ENCODE data around the gene SPDYA.

GRCh38 chr2:28768422-28768821 is 42.2 kb upstream of the SPDYA start:
- TF ChIP-seq CTCF (IDR thresholded peaks at IDR 0.05; ENCODE audit: insufficient read depth, low read depth, low read length) (no peak), EZH2 (IDR thresholded peaks at IDR 0.05; ENCODE audit: insufficient read depth, low read length) (no peak)

Measured in astrocyte (in vitro differentiated cells and primary cell).